Left cardiac atrium (tissue), 4 donors: Measurements from ENCODE around the gene RPS5. TPM values are rescaled to one million over a fixed set of nuclear protein-coding genes. Genes with fewer than 3 reads are reported as not detected.
"Not testable (repeated sequence)": the region's sequence is repeated elsewhere in the genome, so short reads cannot be mapped to it uniquely, and the experiment has no call there.

Source experiments
- ATAC-seq, 2 donors: fragments of 200-7000 bp; cut with Tn5 transposase; one replicate each; pipeline ENCODE4 v1.9.1; 2020; ENCODE audit warnings: mild to moderate bottlenecking in 2 of 2, moderate library complexity in 2 of 2
- DNase-seq: peaks from one replicate; pipeline ENCODE4 v3.0.0-alpha.2; 2020
- intact Hi-C, 2 donors: fragments of 100-400 bp; cut with DNase I; formaldehyde crosslinking; loops; one replicate each; pipeline versions ENCODE4 v1.14.1 to v1.15.1; 2022 to 2023
- total RNA-seq, 2 donors: library from RNA; stranded (reverse); fragmentation: NEBNext Ultra II Directional; extraction: Animal tissue kit (Norgen Biotek cat#: 25700); gene quantifications; one replicate each; pipeline ENCODE4 v1.2.1, GENCODE V29; 2021
- donor health status: DM: no; HTN: yes; CAD: no.
- donor health status: DM: no; HTN: yes; CAD: no; lungs with severe emphysema.
- donor health status: DM: yes; HTN: yes; CAD: no.
- donor health status: Dilated cardiomyopathy.

The RPS5 gene
- total RNA-seq, 2 donors from 2014 or later, result 572 to 598 TPM

GRCh38 chr19:58355908-58356765, 30.9 kb upstream of the RPS5 start:
- intact Hi-C loops, result no loop called here
- no peak for DNase-seq
- ATAC-seq, result peak; percentile 31 to 52

GRCh38 chr19:58356766-58357480, 30.1 kb upstream of the RPS5 start:
- DNase-seq (no peak), ATAC-seq (peak; percentile 7 to 10)
- intact Hi-C loops, result no loop called here

- DNase-seq (no peak), ATAC-seq (no peak)
- intact Hi-C loops, result no loop called here
These were observed 29.5 kb upstream of the RPS5 start for GRCh38 chr19:58357481-58358145.

GRCh38 chr19:58361900-58362271, 25.2 kb upstream of the RPS5 start:
- DNase-seq (peak; percentile 76), ATAC-seq (peak; percentile 9 to 34)
- intact Hi-C loops, result loop anchor here in 1 of 2 donors (1.0 kb wide), 1 partner anchor 35 kb away; no protein-coding TSS in a partner anchor

GRCh38 chr19:58362272-58362994, 24.6 kb upstream of the RPS5 start, which contains the start of gene ZNF497:
TSS of gene ZNF497 (minus strand) at chr19:58362751. CDS start at chr19:58357635, 5,116 bp downstream.
- intact Hi-C loops, result loop anchor here in 1 of 2 donors (1.0 kb wide), 1 partner anchor 35 kb away; no protein-coding TSS in a partner anchor
- ATAC-seq (peak; percentile 96 to 97), DNase-seq (peak; percentile 99)

- intact Hi-C loops, result no loop called here
- ATAC-seq (no peak), DNase-seq (no peak)
These were observed 22.9 kb upstream of the RPS5 start for GRCh38 chr19:58364146-58364545.

GRCh38 chr19:58366585-58367430, 20.3 kb upstream of the RPS5 start:
- no peak for DNase-seq
- no peak for ATAC-seq
- intact Hi-C loops, result no loop called here

- no peak for ATAC-seq
- DNase-seq, result no peak
- intact Hi-C loops, result no loop called here
These were observed 19.2 kb upstream of the RPS5 start for GRCh38 chr19:58367698-58368454.

- DNase-seq (no peak), ATAC-seq (peak in 1 of 2 donors; percentile 23)
- intact Hi-C loops, result no loop called here
These were observed 18.3 kb upstream of the RPS5 start for GRCh38 chr19:58368561-58369360.

GRCh38 chr19:58372311-58373133, 14.5 kb upstream of the RPS5 start:
- intact Hi-C loops, result no loop called here
- no peak for DNase-seq
- ATAC-seq, result peak; percentile 38 to 75

GRCh38 chr19:58374200-58374599, 12.9 kb upstream of the RPS5 start:
- no peak for ATAC-seq
- no peak for DNase-seq
- intact Hi-C loops, result no loop called here

GRCh38 chr19:58376724-58377123, 10.3 kb upstream of the RPS5 start:
- ATAC-seq, intact Hi-C loops, DNase-seq: not testable (repeated sequence)

- DNase-seq, result no peak
- intact Hi-C loops, result no loop called here
- no peak for ATAC-seq
These were observed 7.8 kb upstream of the RPS5 start for GRCh38 chr19:58379246-58379645.

GRCh38 chr19:58380037-58380661, 6.9 kb upstream of the RPS5 start:
- intact Hi-C loops, result no loop called here
- DNase-seq (no peak), ATAC-seq (no peak)
